Ovary (tissue), 3 donors: ENCODE measurements around the gene FREM2.

Experiments
- POLR2A ChIP-seq: fragments of 450-650 bp; IDR thresholded peaks from one replicate; pipeline ENCODE4 v1.6.1; 2017; ENCODE audit warnings: antibody characterized with exemption, mild to moderate bottlenecking, moderate library complexity
- TF ChIP-seq, protein P1 (sequence below), 3 donors: fragments of 450-650 bp in 2 of 3; fragments of 200-600 bp in 1 of 3; IDR thresholded peaks; one replicate each; pipeline versions ENCODE4 v1.5.1 to v1.8.0; 2016 to 2022; ENCODE audit warnings: antibody characterized with exemption in 3 of 3, mild to moderate bottlenecking in 1 of 3
- donor health status: DM: no; HTN: no; CAD: no.

DNA sequence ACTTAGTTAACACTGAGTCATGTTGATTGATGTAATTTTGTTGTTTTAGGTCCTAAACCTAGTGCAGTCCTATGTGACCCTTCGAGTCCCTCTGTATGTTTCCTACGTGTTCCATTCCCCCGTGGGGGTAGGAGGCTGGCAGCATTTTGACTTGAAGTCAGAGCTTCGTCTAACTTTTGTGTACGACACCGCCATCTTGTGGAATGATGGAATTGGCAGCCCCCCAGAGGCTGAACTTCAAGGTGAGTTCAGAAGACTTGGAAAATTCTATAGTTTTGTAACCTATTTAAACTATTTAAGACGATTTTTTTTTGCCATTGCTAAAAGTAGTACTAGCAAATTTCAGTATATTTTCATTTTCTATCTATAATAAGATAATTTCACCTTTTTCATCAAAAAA lies 185.8 kb downstream of the FREM2 start:
- TF ChIP-seq, protein P1, sequence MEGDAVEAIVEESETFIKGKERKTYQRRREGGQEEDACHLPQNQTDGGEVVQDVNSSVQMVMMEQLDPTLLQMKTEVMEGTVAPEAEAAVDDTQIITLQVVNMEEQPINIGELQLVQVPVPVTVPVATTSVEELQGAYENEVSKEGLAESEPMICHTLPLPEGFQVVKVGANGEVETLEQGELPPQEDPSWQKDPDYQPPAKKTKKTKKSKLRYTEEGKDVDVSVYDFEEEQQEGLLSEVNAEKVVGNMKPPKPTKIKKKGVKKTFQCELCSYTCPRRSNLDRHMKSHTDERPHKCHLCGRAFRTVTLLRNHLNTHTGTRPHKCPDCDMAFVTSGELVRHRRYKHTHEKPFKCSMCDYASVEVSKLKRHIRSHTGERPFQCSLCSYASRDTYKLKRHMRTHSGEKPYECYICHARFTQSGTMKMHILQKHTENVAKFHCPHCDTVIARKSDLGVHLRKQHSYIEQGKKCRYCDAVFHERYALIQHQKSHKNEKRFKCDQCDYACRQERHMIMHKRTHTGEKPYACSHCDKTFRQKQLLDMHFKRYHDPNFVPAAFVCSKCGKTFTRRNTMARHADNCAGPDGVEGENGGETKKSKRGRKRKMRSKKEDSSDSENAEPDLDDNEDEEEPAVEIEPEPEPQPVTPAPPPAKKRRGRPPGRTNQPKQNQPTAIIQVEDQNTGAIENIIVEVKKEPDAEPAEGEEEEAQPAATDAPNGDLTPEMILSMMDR (IDR thresholded peaks at IDR 0.05) = no peak
- no peak for TF ChIP-seq POLR2A
